GM21723 (cell line): ENCODE results near the gene CMTM8.

Experiments used
- ATAC-seq: cut with Tn5 transposase; IDR thresholded peaks from one replicate; pipeline ENCODE4 v1.9.1; 2021; ENCODE audit warnings: mild to moderate bottlenecking, moderate library complexity; ENCODE audit not compliant: unreplicated experiment

CMTM8 gene

GRCh38 chr3:32334675-32335074 lies 96.2 kb downstream of the CMTM8 start:
- no peak for ATAC-seq

GRCh38 chr3:32335365-32336112 lies 97.1 kb downstream of the CMTM8 start:
- ATAC-seq = no peak

- ATAC-seq = no peak
Observed at GRCh38 chr3:32336113-32336498, 97.6 kb downstream of the CMTM8 start.

GRCh38 chr3:32337505-32337904 lies 99.0 kb downstream of the CMTM8 start:
- ATAC-seq = no peak

GRCh38 chr3:32340039-32340438 lies 101.6 kb downstream of the CMTM8 start:
- no peak for ATAC-seq

GRCh38 chr3:32340611-32341365 lies 102.3 kb downstream of the CMTM8 start:
- ATAC-seq = no peak

GRCh38 chr3:32347343-32348125 lies 109.1 kb downstream of the CMTM8 start:
- ATAC-seq = no peak

GRCh38 chr3:32349184-32349583 lies 110.7 kb downstream of the CMTM8 start:
- ATAC-seq = no peak

GRCh38 chr3:32352563-32352962 lies 114.1 kb downstream of the CMTM8 start:
- no peak for ATAC-seq

- ATAC-seq = no peak
Observed at GRCh38 chr3:32353351-32353750, 114.9 kb downstream of the CMTM8 start.

GRCh38 chr3:32354362-32354778 lies 115.9 kb downstream of the CMTM8 start:
- no peak for ATAC-seq

- no peak for ATAC-seq
Observed at GRCh38 chr3:32355751-32356291, 117.3 kb downstream of the CMTM8 start.

- no peak for ATAC-seq
Observed at GRCh38 chr3:32359766-32360492, 121.4 kb downstream of the CMTM8 start.

GRCh38 chr3:32360493-32360827 lies 122.0 kb downstream of the CMTM8 start:
- no peak for ATAC-seq

GRCh38 chr3:32366638-32367397 lies 128.3 kb downstream of the CMTM8 start:
- no peak for ATAC-seq

GRCh38 chr3:32367442-32367841 lies 129.0 kb downstream of the CMTM8 start:
- ATAC-seq = no peak

GRCh38 chr3:32371461-32372212 lies 133.2 kb downstream of the CMTM8 start:
- no peak for ATAC-seq

GRCh38 chr3:32372213-32372490 lies 133.7 kb downstream of the CMTM8 start:
- ATAC-seq = no peak

- ATAC-seq = no peak
Observed at GRCh38 chr3:32373276-32373675, 134.8 kb downstream of the CMTM8 start.

- no peak for ATAC-seq
Observed at GRCh38 chr3:32373844-32374243, 135.4 kb downstream of the CMTM8 start.
